Stimulated activated CD4-positive, alpha-beta T cell treated with anti-CD3 and anti-CD28 coated beads, Interleukin-12 subunit alpha, Interleukin-12 subunit beta, amount 100 ng/mL, for 4 hours (primary cell): ENCODE data around the gene SP110.
"Not testable (repeated sequence)": the region's sequence is repeated elsewhere in the genome, so short reads cannot be mapped to it uniquely, and the experiment has no call there.

ENCODE experiments used
- DNase-seq: peaks from one replicate; pipeline ENCODE4 v3.0.0-alpha.2; 2020

SP110 gene

DNA sequence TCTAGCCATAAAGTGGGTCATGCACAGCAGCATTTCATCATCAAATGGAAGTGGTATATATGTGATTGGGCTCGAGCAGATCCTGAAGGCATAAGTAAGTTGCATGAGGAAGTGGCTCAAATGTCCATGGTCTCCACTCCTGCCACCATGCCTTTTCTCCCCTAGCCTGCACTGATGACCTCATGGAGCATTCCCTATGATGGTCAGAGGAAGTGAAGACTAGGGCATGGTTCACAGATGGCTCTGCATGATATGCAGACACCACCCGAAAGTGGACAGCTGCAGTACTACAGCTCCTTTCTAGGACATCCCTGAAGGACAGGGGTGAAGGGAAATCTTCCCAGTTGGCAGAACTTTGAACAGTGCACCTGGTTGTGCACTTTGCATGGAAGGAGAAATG, 99.4 kb downstream of the SP110 start:
- not testable (repeated sequence) for DNase-seq

GRCh38 chr2:230119827-230120226, 100.0 kb downstream of the SP110 start:
- not testable (repeated sequence) for DNase-seq
